NB4 (cell line): ENCODE results near the gene VPS37C.
A peak's percentile ranks its signal among the peaks of the same experiment; 100 is the strongest.
"Not testable (repeated sequence)": the region's sequence is repeated elsewhere in the genome, so short reads cannot be mapped to it uniquely, and the experiment has no call there.

Source experiments
- DNase-seq: peaks from one replicate; pipeline ENCODE4 v3.0.0; 2010; ENCODE audit warnings: low read depth
- H3K4me3 ChIP-seq: one replicate; pipeline ENCODE4 v1.5.1; 2011; ENCODE audit warnings: mild to moderate bottlenecking, low read depth, low read length, moderate library complexity
- CTCF ChIP-seq: IDR thresholded peaks from one replicate; pipeline ENCODE4 v1.5.1; 2012; ENCODE audit warnings: low read depth, low read length
- MAX ChIP-seq: IDR thresholded peaks from 2 replicates; pipeline ENCODE4 v1.6.1; 2011; ENCODE audit warnings: low read depth, low read length
- MYC ChIP-seq: IDR thresholded peaks from 2 replicates; pipeline ENCODE4 v1.6.1; 2011; ENCODE audit warnings: low read depth, low read length
- POLR2A ChIP-seq: IDR thresholded peaks from 2 replicates; pipeline ENCODE4 v1.6.1; 2011; ENCODE audit warnings: mild to moderate bottlenecking; ENCODE audit not compliant: insufficient read length; ENCODE audit errors: extremely low read depth

The VPS37C gene

GRCh38 chr11:61104963-61105362, 56.3 kb downstream of the VPS37C start:
- DNase-seq: no peak
- H3K4me3 ChIP-seq: no peak overlapping the region
- no peak for TF ChIP-seq POLR2A
- TF ChIP-seq MAX: no peak
- no peak for TF ChIP-seq MYC
- no peak for TF ChIP-seq CTCF

GRCh38 chr11:61103851-61104423, 57.3 kb downstream of the VPS37C start:
- DNase-seq: no peak
- H3K4me3 ChIP-seq: no peak overlapping the region
- no peak for TF ChIP-seq MYC
- TF ChIP-seq CTCF: no peak
- TF ChIP-seq MAX: no peak
- no peak for TF ChIP-seq POLR2A

GRCh38 chr11:61102667-61103571, 58.3 kb downstream of the VPS37C start:
- TF ChIP-seq POLR2A (no peak), MAX (no peak), MYC (no peak), CTCF (no peak)
- DNase-seq: no peak
- no peak overlapping the region for H3K4me3 ChIP-seq

GRCh38 chr11:61098778-61099177, 62.4 kb downstream of the VPS37C start:
- no peak for DNase-seq
- H3K4me3 ChIP-seq: no peak overlapping the region
- TF ChIP-seq MYC (no peak), CTCF (no peak), POLR2A (no peak), MAX (no peak)

GRCh38 chr11:61098261-61098660, 63.0 kb downstream of the VPS37C start:
- H3K4me3 ChIP-seq, DNase-seq: not testable (repeated sequence)

- no peak overlapping the region for H3K4me3 ChIP-seq
- TF ChIP-seq CTCF (no peak), MYC (no peak), POLR2A (no peak), MAX (no peak)
- DNase-seq: peak; percentile 56
These were observed 66.2 kb downstream of the VPS37C start for GRCh38 chr11:61095021-61095420.

GRCh38 chr11:61094167-61094566, 67.1 kb downstream of the VPS37C start:
- not testable (repeated sequence) for DNase-seq, H3K4me3 ChIP-seq
